IPS DF 4.7 (cell line): ENCODE data around the gene AQR.
"Not testable (repeated sequence)": the region's sequence is repeated elsewhere in the genome, so short reads cannot be mapped to it uniquely, and the experiment has no call there.

ENCODE experiments used
- DNase-seq: peaks from one replicate; pipeline ENCODE4 v3.0.0-alpha.2; 2013; ENCODE audit warnings: low spot score; ENCODE audit errors: extremely low read depth

Gene AQR

DNA sequence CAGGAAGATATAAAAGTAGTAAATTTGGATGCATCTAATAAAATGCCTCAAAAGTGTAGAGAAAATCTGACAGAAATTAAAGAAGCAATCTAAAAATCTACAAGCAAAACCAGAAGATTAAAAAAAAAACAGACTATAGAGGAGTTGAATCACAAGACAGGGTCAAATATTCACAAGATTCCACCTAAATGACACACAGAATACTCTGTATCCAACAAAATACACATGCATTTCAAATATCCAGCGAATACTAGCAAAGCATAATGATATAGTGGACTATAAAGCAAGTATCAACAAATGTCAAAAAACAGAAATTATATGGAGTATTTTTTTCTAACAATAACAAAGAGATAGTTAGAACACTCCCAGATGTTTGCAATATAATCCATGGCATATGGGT, 153.7 kb downstream of the AQR start:
- no peak for DNase-seq

DNA sequence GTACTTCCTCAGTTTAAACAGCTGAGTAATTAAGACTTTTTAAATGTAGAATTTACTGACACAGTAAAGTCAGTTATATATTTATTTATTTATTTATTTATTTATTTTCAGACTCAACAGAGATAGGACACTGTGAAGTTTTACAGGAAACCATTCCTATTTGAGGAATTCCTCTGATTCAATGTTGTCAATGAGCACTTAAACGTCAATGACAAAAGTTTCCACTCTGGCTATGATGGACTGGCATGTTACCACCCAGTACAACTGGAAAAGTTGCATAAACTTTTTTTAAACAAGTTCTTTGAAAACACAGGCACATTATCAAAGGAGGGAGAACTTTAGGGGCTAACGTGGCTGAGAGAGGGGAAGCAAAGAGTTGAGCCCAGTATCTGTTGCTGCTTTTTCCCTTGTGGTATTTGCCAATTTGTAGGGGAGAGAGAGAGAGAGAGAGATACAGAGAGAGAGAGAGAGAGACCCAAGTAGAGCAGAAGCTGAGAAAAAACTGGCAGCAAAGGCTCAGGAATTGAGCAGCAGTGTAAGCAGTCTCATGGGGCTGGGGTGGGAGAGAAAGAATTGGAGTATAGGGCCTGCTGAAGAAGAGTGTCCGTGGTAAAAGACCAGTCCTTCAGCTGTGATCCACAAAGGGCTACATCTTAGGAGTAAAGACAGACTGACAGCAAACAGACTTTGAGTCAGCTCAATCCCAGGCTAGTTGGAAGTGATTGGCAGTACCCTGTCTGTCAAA, 155.9 kb downstream of the AQR start:
- no peak for DNase-seq

DNA sequence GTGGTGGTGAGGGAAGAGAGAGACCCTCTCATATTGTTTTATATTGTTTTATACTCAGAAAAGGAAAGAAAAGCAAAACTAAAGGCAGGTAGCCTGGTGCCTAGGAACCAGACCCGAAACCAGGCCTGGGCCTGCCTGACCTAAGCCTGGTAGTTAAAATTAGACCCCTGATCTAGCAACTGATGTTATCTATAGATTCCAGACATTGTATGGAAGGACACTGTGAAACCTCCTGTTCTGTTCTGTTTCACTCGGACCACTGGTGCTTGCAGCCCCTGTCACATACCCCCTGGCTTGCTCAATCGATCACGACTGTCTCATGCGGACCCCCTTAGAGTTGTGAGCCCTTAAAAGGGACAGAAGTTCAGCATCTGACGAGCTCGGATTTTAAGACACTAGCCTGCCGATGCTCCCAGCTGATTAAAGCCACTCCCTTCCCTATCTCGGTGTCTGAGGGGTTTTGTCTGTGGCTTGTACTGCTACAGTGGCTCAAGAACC, 156.6 kb downstream of the AQR start:
- DNase-seq, result not testable (repeated sequence)

DNA sequence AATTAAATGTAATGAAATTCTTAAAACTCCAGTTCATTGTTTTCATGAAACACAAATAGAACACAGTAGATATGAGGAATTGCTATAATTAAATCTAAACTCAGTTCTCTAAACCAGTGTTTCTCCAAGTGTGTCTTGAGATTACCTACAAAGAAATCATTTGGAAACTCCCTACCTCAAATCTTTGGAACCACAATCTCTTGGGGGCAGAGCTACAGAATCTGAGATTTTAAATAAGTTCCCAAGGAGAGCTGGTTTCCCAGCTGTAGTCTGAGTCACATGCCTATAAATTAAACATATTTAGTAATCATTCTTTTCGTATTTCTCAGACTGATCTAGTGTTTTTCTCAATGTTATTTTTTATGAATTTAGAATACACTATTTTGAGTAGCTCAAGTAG, 157.2 kb downstream of the AQR start:
- DNase-seq, result no peak

DNA sequence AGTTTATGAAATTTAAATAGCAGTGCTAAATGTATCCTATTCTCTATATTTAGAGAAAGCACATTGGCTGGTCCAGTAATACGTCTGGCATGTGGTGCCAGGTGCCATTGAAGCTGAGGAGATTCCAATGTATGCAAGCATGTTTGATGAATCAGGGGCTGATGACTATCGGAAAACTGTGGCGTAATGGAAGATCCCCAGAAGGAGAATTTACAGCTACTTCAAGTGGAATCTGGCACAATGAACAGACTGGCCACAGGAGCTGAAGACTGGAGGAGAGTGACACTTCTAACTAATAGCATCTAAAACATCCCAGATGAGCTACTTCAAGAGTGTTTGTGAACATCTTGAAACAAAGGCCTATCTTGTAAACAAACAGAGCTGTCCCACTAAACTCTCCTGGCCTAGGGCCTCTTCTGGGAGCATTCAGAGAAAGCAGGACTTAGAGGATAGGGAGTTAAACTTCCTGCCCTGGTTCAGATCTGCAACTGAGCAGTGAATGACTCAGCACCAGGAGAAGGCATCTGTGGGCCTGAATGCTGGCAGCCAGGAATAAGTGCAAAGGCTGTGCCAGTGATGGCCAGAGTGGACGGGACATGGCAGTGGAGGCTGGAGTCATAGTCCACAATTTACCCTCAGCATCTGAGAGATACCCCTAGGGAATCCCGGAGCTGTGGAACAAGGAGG, 159.0 kb downstream of the AQR start:
- DNase-seq, result no peak

DNA sequence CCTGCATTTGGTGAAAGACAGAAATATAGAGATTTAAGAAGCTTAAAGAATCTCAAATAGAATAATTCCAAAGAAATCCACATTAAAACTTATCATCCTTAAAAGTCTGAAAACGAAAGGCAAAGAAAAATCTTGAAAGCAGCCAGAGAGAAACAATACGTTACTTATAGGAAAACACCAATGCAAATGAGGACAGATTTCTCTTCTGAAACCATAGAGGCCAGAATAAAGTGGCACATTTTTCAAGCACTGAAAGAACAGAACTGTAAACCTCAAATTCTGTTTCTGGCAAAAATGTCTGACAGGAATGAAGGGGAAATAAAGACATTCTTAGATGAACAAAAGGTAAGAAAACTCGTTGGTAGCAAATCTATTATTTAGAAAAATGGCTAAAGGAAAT, 160.4 kb downstream of the AQR start:
- no peak for DNase-seq

DNA sequence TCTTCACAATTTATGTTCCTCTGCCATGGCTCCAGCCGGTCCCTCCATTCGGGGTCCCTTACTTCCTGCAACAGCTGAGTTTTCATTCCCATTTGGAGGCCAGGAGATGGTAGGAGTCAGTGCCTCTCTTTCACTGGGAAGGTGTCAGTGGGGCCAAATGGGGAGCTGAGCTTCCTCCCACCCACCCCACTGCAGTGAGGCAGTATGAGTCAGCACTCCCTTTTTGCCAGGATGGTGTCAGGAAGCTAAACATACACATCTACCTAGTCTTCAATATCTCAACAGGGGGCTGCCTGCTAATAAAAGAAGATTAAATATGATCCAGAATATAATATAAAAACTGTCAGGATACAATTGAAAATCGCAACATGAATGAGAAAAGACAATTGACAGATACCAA, 161.5 kb downstream of the AQR start:
- DNase-seq, result no peak

DNA sequence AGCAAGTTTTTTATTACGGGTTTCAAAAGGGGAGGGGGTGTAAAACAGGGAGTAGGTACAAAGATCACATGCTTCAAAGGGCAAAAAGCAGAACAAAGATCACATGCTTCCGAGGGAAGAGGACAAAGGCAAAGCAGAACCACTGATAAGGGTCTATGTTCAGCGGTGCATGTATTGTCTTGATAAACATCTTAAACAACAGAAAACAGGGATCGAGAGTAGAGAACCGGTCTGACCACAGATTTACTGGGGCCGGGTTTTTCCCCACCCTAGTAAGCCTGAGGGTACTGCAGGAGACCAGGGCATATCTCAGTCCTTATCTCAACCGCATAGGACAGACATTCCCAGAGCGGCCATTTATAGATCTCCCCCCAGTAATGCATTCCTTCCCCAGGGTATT, 162.3 kb downstream of the AQR start:
- not testable (repeated sequence) for DNase-seq

DNA sequence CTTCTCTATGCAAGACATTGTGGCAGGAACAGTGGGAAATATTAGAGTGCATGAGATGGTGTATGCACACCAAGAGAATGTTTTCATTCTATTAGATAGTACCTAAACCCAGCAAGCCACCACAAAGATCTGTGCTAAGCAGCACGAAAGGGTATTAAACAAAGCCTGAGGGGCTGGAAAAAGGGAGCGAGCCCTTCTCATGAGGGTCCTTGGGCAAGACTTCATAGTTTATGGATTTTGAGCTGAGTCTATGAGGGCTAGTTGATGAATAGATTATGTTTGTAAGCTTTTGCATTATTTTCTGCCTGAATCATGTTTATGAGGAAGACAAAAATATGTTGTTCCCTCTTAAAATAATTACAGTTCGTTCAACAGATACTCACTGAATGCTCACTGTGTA, 164.8 kb downstream of the AQR start:
- DNase-seq, result no peak

DNA sequence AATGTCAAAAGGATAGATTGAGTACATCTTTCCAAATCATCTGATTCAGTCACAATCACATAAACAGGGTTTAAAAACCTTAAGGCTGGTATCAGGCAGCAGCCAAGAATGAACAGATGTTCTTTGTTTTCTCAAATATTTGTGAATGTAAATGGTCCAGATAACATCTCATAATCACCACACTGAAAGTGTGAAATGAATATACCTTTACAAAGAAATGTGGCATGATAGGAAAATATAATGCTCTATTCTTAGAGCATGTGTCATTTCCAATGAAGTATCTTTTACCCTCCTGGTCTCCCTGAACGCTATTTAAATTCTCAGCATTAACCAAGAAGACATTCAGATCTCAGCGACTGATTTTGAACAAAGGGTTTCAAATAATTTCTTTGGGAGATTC, 165.4 kb downstream of the AQR start:
- no peak for DNase-seq

DNA sequence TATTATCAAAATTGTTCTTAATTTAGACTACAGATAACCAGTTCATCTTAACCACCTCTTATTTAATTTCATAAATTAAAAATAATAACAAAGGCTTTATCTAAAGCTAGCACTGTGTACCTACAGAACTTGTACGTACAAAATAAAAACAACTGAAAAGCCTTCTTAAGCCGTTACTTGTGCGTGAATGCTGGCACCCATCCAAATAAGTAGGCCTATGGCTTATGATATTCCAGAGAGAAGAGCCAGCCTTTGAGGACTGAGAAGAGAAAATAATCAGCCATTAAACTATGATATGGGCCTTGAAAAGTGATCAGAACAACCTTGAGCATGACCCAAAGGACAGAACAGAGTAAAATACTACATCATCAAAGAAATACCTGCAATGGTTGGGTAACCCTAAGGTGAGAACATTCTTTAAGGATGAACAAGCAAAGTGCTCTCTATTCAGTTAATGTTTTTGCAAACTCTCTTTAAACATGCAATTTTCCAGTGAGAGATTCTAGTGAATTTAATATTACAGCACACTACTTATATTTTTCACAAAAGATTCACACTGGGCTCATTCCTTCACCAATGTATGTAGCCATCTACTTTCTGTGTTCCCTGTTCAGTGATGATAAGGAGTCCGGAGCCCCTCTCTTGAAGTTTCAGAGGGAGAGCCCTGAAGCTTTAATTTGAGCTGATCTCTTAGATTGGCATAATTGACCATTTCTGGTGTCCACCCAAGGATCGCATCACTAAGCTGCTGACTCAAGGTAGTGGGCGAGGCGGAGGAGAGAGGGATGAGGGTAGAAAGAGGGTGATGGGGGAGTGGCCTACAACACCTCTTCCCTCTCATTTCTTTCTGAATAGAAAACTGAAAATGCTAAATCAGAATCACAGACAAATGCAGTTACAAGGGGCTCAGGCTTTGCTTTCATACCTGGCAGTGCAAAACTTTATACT, 166.5 kb downstream of the AQR start:
- DNase-seq, result no peak

DNA sequence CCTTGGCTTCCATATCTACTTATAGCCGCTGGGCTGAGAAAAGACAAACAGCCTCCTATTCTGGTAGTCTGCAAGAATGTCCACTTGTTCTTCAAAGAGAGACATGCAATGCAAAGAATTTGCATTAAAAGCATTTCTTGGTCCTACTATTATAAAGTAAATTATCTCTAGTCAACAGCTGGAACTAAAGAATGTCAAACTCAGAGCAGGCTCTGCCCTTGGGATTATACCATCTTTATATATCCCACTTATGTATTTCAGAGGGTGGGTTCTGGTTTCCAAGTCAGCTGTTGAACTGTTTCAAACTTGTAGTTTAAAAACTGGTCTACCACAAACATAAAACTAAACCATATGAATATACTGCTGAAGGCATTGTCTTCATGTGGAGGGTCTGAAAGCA, 167.2 kb downstream of the AQR start:
- DNase-seq, result no peak
